Hepatocyte (in vitro differentiated cells): ENCODE results near the gene QRFP. TPM values are rescaled to one million over a fixed set of nuclear protein-coding genes. Genes with fewer than 3 reads are reported as not detected.

Experiments
- DNase-seq: peaks from one replicate; pipeline ENCODE4 v3.0.0-alpha.2; 2016; ENCODE audit warnings: low spot score
- H2AFZ ChIP-seq: fragments of 200-600 bp; sonication (generic); 2 replicates; pipeline ENCODE4 v1.6.0; 2016; ENCODE audit warnings: antibody characterized with exemption, mild to moderate bottlenecking
- H3K27ac ChIP-seq: fragments of 200-600 bp; sonication (generic); 2 replicates; pipeline ENCODE4 v1.5.1; 2016; ENCODE audit warnings: mild to moderate bottlenecking
- H3K27me3 ChIP-seq: fragments of 200-600 bp; sonication (generic); 2 replicates; pipeline ENCODE4 v1.6.1; 2016
- H3K36me3 ChIP-seq: fragments of 200-600 bp; sonication (generic); replicated peaks from 2 replicates; pipeline ENCODE4 v1.5.1; 2016; ENCODE audit warnings: low read depth; ENCODE audit not compliant: insufficient read depth
- H3K4me1 ChIP-seq: fragments of 200-600 bp; sonication (generic); 2 replicates; pipeline ENCODE4 v1.5.1; 2016; ENCODE audit warnings: mild to moderate bottlenecking, moderate library complexity; ENCODE audit not compliant: insufficient read depth
- H3K4me2 ChIP-seq: fragments of 200-600 bp; sonication (generic); 2 replicates; pipeline ENCODE4 v1.6.0; 2016
- H3K4me3 ChIP-seq: fragments of 200-600 bp; sonication (generic); 2 replicates; pipeline ENCODE4 v1.5.1; 2016; ENCODE audit warnings: mild to moderate bottlenecking
- H3K79me2 ChIP-seq: fragments of 200-600 bp; sonication (generic); 2 replicates; pipeline ENCODE4 v1.6.0; 2017; ENCODE audit warnings: mild to moderate bottlenecking
- H3K9me2 ChIP-seq: fragments of 200-600 bp; sonication (generic); replicated peaks from 2 replicates; pipeline ENCODE4 v1.6.0; 2017; ENCODE audit warnings: mild to moderate bottlenecking; ENCODE audit not compliant: insufficient read depth
- H3K9me3 ChIP-seq: fragments of 200-600 bp; sonication (generic); 2 replicates; pipeline ENCODE4 v1.5.1; 2016; ENCODE audit warnings: low read depth, mild to moderate bottlenecking
- H4K20me1 ChIP-seq: fragments of 200-600 bp; sonication (generic); 2 replicates; pipeline ENCODE4 v1.6.0; 2016; ENCODE audit warnings: mild to moderate bottlenecking; ENCODE audit not compliant: insufficient read depth, poor library complexity, severe bottlenecking
- EZH2 ChIP-seq: fragments of 200-600 bp; sonication (generic); IDR thresholded peaks from 2 replicates; pipeline ENCODE4 v1.6.1; 2016; ENCODE audit warnings: antibody characterized with exemption, mild to moderate bottlenecking, borderline replicate concordance
- EZH2phosphoT487 ChIP-seq: fragments of 200-600 bp; sonication (generic); IDR thresholded peaks from one replicate; pipeline ENCODE4 v1.6.1; 2018; ENCODE audit warnings: antibody characterized with exemption, mild to moderate bottlenecking, low read depth, moderate library complexity; ENCODE audit not compliant: unreplicated experiment, severe bottlenecking
- WGBS: methylation state at CpG from one replicate; pipeline ENCODE4 v1.1.6; 2016; ENCODE audit warnings: low lambda C conversion rate; ENCODE audit errors: missing lambda C conversion rate; 5-methylcytosine and 5-hydroxymethylcytosine counted together
- polyA plus RNA-seq: library from polyadenylated mRNA; unstranded; fragments of >200 nt; fragmentation: Nextera tagmentation; extraction: Ambion mirVana; gene quantifications from 2 replicates; pipeline ENCODE4 v1.2.1, GENCODE V29; 2016
- total RNA-seq: library from RNA; depleted of rRNA; stranded (reverse); fragments of >200 nt; gene quantifications from 2 replicates; pipeline ENCODE4 v1.2.3, GENCODE V29; 2014
- TF ChIP-seq, protein P1 (sequence below): fragments of 200-600 bp; sonication (generic); IDR thresholded peaks from 2 replicates; pipeline ENCODE4 v1.5.1; 2016; ENCODE audit warnings: antibody characterized with exemption, mild to moderate bottlenecking; ENCODE audit not compliant: poor library complexity

Gene QRFP
- total and polyA plus RNA-seq, 2 experiments from 2014 or later = 0.21 TPM; not detected in 1

DNA sequence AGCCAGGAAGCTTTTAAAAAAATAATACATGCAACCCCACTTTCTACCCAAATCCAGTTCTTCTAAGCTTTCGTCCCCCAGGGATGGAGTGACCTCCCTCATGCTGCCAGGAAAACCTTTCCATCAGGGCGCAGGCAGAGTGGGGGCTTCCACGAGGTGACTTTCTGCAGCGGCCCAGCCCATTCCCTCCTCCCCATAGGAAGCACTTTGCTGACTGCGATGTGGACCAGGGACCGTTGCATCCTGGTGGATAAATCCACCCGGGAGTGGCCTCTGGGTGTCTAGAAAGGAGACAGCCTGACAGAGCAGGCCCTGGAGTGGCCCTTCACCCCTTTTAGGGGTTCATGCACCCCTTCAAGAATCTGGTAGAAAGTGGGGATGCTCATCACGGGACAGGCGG lies 1.6 kb downstream of the QRFP start:
- Histone ChIP-seq H3K9me3 (no peaks in the 10 kb centered on the region), H3K79me2 (no peaks in the 10 kb centered on the region), H3K27me3 (no peaks in the 10 kb centered on the region), H3K4me1 (no peaks in the 10 kb centered on the region), H3K36me3 (no peaks in the 10 kb centered on the region), H2AFZ (no peak overlapping the region), H3K27ac (no peak overlapping the region), H4K20me1 (no peaks in the 10 kb centered on the region), H3K9me2 (no peaks in the 10 kb centered on the region), H3K4me2 (no peak overlapping the region), H3K4me3 (no peak overlapping the region)
- WGBS = 86% methylated on average over 9 of the region's 9 CpGs
- TF ChIP-seq, protein P1, sequence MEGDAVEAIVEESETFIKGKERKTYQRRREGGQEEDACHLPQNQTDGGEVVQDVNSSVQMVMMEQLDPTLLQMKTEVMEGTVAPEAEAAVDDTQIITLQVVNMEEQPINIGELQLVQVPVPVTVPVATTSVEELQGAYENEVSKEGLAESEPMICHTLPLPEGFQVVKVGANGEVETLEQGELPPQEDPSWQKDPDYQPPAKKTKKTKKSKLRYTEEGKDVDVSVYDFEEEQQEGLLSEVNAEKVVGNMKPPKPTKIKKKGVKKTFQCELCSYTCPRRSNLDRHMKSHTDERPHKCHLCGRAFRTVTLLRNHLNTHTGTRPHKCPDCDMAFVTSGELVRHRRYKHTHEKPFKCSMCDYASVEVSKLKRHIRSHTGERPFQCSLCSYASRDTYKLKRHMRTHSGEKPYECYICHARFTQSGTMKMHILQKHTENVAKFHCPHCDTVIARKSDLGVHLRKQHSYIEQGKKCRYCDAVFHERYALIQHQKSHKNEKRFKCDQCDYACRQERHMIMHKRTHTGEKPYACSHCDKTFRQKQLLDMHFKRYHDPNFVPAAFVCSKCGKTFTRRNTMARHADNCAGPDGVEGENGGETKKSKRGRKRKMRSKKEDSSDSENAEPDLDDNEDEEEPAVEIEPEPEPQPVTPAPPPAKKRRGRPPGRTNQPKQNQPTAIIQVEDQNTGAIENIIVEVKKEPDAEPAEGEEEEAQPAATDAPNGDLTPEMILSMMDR = no peak
- TF ChIP-seq EZH2phosphoT487 = no peak
- no peak for TF ChIP-seq EZH2
- no peak for DNase-seq

DNA sequence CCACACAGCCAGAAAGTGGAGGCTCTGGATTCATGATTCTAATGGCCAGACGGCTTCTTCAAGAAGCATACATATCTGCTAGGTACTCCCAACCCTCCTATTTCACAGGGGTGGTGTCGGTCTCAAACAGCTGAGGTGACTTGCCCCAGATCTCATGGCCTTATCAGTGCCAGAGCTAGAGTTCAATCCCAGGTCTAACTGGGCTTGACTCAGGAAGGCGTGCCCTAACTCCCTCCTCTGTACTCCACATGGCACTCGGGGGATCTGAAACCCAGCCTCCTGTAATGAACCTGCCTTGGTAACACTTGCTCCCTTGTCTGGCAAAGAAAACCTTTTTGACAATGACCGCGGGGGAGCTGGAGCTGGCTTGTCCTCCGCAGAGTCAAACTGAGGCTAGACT lies 2.1 kb downstream of the QRFP start:
- Histone ChIP-seq H3K9me2 (no peaks in the 10 kb centered on the region), H2AFZ (no peak overlapping the region), H3K4me3 (no peak overlapping the region), H3K27ac (no peak overlapping the region), H3K79me2 (no peaks in the 10 kb centered on the region), H3K27me3 (no peaks in the 10 kb centered on the region), H3K9me3 (no peaks in the 10 kb centered on the region), H3K36me3 (no peaks in the 10 kb centered on the region), H4K20me1 (no peaks in the 10 kb centered on the region), H3K4me2 (no peak overlapping the region), H3K4me1 (no peaks in the 10 kb centered on the region)
- DNase-seq = no peak
- TF ChIP-seq EZH2 = no peak
- TF ChIP-seq, protein P1 = no peak
- no peak for TF ChIP-seq EZH2phosphoT487
- 83% methylated on average over 7 of the region's 7 CpGs for WGBS

DNA sequence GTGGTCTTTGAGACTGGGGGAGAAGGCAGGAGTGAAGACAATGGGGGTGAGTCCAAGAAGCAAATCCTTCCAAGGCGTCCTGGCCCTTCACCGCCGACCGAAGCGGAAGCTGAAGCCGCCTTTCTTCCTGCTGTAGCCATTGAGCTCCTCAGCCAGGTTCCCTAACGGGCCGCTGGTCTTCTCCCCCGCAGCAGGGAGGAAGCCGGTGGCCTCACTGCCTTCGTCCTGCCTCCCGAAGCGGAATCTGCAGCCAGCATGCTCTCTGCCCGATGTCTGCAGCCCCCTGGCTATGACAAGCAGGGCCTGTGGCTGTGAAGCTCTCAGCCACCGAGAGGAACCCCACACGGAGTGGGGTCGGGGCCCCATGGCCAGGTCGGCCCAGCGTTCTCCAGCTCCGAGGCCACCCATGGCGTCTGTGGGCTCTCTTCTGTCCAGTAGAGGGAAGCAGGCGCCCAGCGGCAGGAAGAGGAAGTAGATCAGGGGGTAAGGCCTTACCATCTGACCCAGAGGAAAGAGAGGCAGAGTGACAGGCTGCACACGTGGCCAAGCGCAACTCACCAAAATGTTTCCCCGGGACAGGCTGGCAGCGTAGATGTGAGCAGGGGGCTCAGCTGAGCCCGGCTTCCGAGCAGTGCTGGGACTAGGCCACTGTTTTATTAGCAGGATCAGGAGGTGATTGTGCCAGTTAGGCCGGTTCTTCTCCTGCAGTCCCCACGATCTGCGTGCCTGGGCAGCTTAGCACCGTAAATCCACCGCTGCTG lies 3.1 kb downstream of the QRFP start:
- Histone ChIP-seq H3K4me3 (no peak overlapping the region), H3K27ac (no peak overlapping the region), H3K4me1 (no peaks in the 10 kb centered on the region), H3K79me2 (no peaks in the 10 kb centered on the region), H4K20me1 (no peaks in the 10 kb centered on the region), H3K36me3 (no peaks in the 10 kb centered on the region), H3K4me2 (no peak overlapping the region), H2AFZ (no peak overlapping the region), H3K27me3 (no peaks in the 10 kb centered on the region), H3K9me3 (no peaks in the 10 kb centered on the region), H3K9me2 (no peaks in the 10 kb centered on the region)
- DNase-seq = no peak
- TF ChIP-seq, protein P1 = peak; percentile 20
- TF ChIP-seq EZH2 (no peak), EZH2phosphoT487 (no peak)
- 89% methylated on average over 34 of the region's 34 CpGs for WGBS
